HCT116 (cell line): ENCODE results near the gene UCHL5.

Experiments
- CTCF ChIP-seq, 3 experiments: fragments of 200-600 bp in 1 of 3; sonication (generic) in 1 of 3; IDR thresholded peaks in 2 of 3; conservative IDR thresholded peaks in 1 of 3; 2 replicates each; pipeline ENCODE4 v1.5.1; 2012 to 2017; ENCODE audit warnings: low read depth in 2 of 3, low read length in 2 of 3, antibody characterized with exemption in 1 of 3, borderline replicate concordance in 1 of 3, control low read depth in 1 of 3, mild to moderate bottlenecking in 1 of 3, mixed read lengths in 1 of 3, mixed run types in 1 of 3, moderate library complexity in 1 of 3; ENCODE audit not compliant: insufficient read depth in 1 of 3
- POLR2A ChIP-seq: IDR thresholded peaks from 2 replicates; pipeline ENCODE4 v1.7.0; 2011; ENCODE audit warnings: borderline replicate concordance; ENCODE audit not compliant: insufficient read depth, insufficient read length; ENCODE audit errors: extremely low read depth
- RAD21 ChIP-seq: IDR thresholded peaks from 2 replicates; pipeline ENCODE4 v1.6.1; 2012; ENCODE audit warnings: low read depth, mild to moderate bottlenecking
- ZFX ChIP-seq: fragments of 450-650 bp; IDR thresholded peaks from 2 replicates; pipeline ENCODE4 v1.6.1; 2017
- ZNF274 ChIP-seq: fragments of 200-500 bp; sonication (Bioruptor generic); IDR thresholded peaks from 2 replicates; pipeline ENCODE4 v1.6.1; 2014; ENCODE audit warnings: mild to moderate bottlenecking, low read depth, low read length, inconsistent platforms

GRCh38 chr1:193005785-193006184 is 53.4 kb downstream of the UCHL5 start:
- TF ChIP-seq POLR2A: no peak
- no peak for TF ChIP-seq CTCF (IDR thresholded peaks at IDR 0.05 in 2 of 3, conservative IDR thresholded peaks at IDR 0.05 in 1 of 3; ENCODE audit: borderline replicate concordance in 1 of 3, insufficient read depth in 1 of 3, low read depth in 2 of 3, low read length in 2 of 3)
- TF ChIP-seq ZNF274: no peak
- TF ChIP-seq ZFX: no peak
- TF ChIP-seq RAD21: no peak
